ENCODE data around the gene TM6SF1.

DNA sequence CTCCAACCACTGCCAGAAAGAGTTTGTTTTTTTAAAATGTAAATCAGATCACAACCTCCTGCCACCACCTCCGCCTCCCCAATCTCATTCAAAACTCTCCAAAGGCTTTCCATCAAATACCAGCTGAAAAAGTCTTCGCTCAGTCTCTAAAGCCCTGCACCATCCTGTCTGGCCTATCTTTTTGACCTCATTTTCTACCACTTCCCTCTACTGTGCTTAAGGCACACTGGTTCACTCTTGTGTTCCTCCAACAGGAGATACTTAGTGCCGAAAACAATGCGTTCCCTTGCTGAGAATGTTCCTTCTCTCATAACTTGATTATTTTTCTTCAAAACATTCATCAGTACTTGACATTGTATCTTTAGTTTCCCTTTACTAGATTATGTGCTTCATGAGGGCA, 43.9 kb upstream of the TM6SF1 start:
- TF ChIP-seq, protein P1, sequence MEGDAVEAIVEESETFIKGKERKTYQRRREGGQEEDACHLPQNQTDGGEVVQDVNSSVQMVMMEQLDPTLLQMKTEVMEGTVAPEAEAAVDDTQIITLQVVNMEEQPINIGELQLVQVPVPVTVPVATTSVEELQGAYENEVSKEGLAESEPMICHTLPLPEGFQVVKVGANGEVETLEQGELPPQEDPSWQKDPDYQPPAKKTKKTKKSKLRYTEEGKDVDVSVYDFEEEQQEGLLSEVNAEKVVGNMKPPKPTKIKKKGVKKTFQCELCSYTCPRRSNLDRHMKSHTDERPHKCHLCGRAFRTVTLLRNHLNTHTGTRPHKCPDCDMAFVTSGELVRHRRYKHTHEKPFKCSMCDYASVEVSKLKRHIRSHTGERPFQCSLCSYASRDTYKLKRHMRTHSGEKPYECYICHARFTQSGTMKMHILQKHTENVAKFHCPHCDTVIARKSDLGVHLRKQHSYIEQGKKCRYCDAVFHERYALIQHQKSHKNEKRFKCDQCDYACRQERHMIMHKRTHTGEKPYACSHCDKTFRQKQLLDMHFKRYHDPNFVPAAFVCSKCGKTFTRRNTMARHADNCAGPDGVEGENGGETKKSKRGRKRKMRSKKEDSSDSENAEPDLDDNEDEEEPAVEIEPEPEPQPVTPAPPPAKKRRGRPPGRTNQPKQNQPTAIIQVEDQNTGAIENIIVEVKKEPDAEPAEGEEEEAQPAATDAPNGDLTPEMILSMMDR (IDR thresholded peaks at IDR 0.05), result no peak
- no peak for TF ChIP-seq POLR2A (IDR thresholded peaks at IDR 0.05)

All from thyroid gland (tissue), 4 donors.